GM18498 (cell line): ENCODE results near the gene PRR20D.
"Not testable (repeated sequence)": the region's sequence is repeated elsewhere in the genome, so short reads cannot be mapped to it uniquely, and the experiment has no call there.

Experiments used
- ATAC-seq: cut with Tn5 transposase; IDR thresholded peaks from one replicate; pipeline ENCODE4 v1.9.1; 2021; ENCODE audit warnings: mild to moderate bottlenecking, moderate library complexity; ENCODE audit not compliant: unreplicated experiment

The PRR20D gene

DNA sequence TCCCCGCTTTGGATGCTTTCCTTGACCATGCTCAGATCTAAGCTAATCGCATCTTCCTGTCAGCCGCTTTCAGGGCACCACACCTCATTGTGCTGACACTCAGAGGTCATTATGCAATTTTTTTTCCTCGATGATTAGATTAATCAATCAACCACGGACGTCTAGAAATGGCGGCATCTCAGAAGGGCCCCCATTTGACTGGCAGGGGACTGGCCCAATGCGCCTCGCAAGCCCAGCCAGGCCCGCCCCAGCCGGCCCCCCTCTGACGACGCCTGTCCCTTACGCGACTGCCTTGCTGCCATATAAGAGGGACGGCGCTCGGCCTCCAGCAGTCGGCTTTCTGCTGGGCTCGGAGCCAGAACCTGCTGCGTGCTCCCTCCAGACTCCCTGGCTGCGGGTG is at the start of gene PRR20D:
TSS of gene PRR20D (plus strand) at position 301 of the 400 bp plus-strand sequence. CDS start 387 bp downstream, outside the sequence.
- ATAC-seq: not testable (repeated sequence)

DNA sequence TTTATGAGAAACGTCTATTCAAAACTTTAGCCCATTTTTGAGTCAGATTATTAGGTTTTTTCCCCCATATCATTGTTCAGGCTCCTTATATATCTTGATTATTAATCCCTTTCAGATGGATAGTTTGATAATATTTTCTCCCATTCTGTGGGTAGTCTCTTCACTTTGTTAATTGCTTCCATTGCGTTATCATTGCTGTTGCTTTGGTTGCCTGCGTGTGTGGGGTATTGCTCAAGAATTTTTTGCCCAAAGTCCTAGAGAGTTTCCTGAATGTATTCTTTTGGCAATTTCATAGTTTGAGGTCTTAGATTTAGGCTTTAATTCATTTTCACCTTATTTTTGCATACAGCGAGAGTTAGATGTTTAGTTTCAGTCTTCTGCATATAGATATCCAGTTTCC is 45.5 kb upstream of the PRR20D start:
- no peak for ATAC-seq

DNA sequence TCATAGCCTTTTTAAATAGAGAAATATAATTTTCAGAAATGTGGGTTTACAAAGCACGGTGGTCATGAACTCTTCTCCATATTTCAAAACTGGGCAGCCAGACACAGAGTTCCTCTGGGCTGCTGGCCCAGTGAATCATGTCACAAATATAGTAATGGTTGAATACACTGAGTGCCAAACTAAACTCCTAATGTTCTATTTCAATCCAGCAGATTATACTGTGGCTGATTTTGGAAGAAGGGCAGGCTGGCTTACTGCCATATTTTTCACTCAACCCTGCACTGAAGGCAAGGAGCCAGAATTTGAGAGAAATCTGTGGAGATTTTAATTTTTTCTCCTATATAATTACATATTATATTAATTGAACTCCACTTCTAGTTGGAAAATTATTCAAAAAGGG is 36.8 kb upstream of the PRR20D start:
- no peak for ATAC-seq

DNA sequence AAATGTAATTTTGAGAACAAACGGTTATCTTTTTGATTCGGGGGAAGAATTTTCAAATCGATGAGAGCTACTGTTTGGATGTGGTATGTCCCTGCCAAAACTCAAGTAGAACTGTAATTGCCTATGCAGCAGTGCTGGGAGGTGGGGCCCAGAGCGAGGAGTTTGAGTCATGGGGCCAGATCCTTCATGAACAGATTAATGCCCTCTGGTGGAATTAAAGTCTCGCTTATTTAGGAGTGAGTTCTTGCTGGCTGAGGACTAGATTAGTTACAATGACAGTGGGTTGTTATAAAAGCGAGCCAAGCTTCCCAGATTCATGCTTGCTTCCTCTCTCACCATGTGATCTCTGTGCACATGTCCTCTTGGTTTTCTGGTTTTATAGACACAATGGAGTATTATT is 31.5 kb upstream of the PRR20D start:
- ATAC-seq: no peak

DNA sequence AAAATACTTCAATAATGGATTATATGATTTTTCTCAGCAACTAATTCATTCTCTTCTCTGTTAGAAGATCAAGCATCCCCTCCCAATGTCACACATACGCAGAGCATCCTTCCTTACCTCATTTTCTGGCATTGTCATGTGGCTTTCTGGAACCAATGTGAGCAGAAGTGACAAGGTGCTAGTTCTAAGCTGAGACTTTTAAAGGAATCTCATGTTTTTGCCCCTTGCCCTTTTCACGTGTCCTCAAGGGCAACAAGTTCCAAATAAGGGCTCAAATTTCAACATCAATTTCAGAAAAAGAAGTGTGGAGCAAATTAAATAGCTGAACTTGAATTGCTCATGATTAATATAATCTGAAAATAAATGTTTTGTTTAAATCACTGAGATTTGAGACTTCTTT is 24.3 kb upstream of the PRR20D start:
- ATAC-seq: no peak

DNA sequence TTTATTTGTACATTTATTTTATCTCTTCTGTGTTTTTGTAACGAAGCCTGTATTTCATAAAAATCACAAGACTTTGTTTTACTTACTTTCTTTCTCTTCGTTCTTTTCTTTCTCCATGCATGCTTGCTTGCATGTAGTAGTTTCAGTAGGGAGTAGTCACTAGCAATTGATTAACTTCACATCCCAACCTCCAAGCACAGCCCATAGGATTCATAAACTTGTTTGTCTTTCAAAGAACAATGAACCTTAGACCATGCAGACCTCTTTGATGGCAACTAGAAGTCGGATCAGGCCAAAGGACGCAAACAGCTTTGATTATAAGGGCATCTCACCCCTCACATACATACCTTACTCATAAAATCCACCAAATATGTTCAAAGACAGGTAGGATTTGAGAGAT is 22.8 kb upstream of the PRR20D start:
- ATAC-seq: no peak

DNA sequence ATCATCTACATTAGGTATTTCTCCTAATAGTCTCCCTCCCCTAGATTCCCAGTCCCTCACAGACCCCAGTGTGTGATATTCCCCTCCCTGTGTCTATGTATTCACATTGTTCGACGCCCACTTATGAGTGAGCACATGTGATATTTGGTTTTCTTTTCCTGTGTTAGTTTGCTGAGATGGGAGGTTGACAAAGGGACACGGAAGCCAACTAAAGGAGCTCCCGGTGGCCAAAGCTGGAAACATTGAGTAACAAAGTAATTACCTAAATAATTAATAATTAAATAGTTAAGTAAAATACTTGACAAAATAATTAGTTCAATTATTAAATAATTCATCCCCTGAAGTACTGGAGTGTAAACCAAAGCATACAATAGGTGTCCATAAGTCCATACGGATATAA is 21.4 kb upstream of the PRR20D start:
- no peak for ATAC-seq

DNA sequence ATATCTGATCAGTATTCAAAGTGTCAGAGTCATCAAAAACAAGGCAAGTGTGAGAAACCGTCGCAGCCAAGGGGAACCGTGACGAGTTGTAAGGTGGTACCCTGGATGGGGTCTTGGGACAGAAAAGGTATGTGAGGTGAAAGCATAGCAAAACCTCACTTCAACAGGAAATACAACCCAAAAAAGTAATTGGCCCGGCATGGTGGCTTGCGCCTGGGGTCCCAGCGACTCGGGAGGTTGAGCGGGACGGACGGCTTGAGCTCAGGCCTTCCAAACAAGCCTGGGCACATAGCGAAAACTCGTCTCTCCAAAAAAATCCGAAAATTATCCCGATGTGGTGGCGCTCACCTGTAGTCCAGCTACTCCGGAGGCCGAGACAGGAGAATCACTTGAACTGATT is 20.7 kb upstream of the PRR20D start:
- not testable (repeated sequence) for ATAC-seq

DNA sequence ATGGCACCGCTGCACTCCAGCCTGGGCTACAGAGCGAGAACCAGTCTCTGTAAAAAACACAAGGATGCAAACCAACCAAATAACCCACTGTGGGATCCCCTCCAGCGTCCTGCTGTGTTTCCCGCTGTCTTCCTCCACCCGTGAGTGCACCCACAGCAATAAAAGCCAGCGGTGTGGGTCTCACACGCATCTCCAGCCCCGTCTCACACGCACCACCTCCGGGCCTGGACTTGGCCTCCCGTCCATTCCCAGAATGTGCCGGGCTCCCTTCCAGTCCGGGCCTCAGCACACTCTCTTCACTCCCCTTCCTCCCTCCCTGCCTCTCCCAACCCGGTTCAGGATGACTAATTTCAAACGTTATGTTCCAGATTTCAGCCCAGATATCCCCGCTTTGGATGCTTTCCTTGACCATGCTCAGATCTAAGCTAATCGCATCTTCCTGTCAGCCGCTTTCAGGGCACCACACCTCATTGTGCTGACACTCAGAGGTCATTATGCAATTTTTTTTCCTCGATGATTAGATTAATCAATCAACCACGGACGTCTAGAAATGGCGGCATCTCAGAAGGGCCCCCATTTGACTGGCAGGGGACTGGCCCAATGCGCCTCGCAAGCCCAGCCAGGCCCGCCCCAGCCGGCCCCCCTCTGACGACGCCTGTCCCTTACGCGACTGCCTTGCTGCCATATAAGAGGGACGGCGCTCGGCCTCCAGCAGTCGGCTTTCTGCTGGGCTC is 20.0 kb upstream of the PRR20D start, which contains the start of gene PRR20A:
TSS of gene PRR20A (plus strand) at position 684 of the 734 bp plus-strand sequence. CDS start 387 bp downstream, outside the sequence.
- ATAC-seq: not testable (repeated sequence)

DNA sequence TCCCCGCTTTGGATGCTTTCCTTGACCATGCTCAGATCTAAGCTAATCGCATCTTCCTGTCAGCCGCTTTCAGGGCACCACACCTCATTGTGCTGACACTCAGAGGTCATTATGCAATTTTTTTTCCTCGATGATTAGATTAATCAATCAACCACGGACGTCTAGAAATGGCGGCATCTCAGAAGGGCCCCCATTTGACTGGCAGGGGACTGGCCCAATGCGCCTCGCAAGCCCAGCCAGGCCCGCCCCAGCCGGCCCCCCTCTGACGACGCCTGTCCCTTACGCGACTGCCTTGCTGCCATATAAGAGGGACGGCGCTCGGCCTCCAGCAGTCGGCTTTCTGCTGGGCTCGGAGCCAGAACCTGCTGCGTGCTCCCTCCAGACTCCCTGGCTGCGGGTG is 13.2 kb upstream of the PRR20D start, which contains the start of gene PRR20B:
TSS of gene PRR20B (plus strand) at position 301 of the 400 bp plus-strand sequence. CDS start 387 bp downstream, outside the sequence.
- not testable (repeated sequence) for ATAC-seq

DNA sequence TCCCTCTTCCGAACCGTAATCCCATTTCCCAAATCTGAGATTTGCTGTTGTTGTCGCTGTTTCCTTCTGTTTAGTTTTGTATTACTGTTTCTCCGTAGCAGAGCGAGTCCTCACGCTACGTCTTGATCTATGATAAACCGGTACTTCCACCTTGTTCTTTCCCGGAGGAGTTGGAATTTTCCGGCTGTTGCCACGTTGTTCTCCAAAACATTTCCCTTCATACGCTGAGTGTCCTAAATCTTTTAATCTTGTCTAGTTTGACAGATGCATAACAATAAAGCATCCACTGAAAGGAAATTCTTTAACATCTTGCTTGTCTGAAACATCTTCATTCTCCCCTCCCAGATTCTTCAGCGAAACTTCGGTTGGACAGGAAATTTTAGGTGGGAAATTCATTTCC is 12.3 kb upstream of the PRR20D start:
- not testable (repeated sequence) for ATAC-seq

DNA sequence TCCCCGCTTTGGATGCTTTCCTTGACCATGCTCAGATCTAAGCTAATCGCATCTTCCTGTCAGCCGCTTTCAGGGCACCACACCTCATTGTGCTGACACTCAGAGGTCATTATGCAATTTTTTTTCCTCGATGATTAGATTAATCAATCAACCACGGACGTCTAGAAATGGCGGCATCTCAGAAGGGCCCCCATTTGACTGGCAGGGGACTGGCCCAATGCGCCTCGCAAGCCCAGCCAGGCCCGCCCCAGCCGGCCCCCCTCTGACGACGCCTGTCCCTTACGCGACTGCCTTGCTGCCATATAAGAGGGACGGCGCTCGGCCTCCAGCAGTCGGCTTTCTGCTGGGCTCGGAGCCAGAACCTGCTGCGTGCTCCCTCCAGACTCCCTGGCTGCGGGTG is 6.7 kb upstream of the PRR20D start, which contains the start of gene PRR20C:
TSS of gene PRR20C (plus strand) at position 301 of the 400 bp plus-strand sequence. CDS start 387 bp downstream, outside the sequence.
- not testable (repeated sequence) for ATAC-seq

DNA sequence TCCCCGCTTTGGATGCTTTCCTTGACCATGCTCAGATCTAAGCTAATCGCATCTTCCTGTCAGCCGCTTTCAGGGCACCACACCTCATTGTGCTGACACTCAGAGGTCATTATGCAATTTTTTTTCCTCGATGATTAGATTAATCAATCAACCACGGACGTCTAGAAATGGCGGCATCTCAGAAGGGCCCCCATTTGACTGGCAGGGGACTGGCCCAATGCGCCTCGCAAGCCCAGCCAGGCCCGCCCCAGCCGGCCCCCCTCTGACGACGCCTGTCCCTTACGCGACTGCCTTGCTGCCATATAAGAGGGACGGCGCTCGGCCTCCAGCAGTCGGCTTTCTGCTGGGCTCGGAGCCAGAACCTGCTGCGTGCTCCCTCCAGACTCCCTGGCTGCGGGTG is 6.5 kb downstream of the PRR20D start, which contains the start of gene PRR20E:
TSS of gene PRR20E (plus strand) at position 301 of the 400 bp plus-strand sequence. CDS start 387 bp downstream, outside the sequence.
- ATAC-seq: not testable (repeated sequence)

DNA sequence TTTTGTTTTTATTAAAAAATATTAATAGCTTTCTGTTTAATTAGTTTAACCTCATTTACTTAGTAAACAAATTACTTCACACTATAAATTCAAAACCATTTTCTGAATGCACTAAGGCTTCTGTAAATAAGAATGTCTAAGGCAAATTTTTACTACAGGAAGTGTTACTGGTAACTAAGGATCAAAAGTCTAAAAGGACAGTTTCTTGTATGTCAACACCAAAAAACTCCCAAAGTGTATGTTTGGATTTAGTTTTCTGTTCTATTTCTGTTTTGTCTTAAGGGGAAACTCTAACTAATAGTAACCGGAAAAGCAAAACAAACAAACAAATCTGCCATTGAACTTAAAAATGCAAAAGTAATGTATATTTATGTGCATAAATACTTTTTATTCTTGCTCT is 31.2 kb downstream of the PRR20D start:
- ATAC-seq: no peak

DNA sequence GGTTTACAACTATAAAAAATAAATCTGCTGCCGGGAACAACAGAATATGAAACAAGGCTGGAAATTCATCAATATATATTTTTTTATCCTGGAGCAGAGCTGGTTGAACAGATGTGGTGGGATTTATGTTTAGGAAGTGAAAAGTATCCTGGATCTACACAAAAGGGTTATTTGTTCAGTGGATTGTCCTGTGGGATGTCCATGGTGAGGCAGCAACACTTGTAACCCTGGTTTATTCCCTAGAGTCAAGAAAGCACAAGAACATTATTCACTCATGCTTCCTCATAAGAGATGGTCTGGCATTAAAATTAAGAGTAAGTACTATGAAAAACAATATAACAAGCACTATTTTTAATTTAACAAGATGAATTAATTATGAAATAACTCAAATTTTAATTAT is 52.6 kb downstream of the PRR20D start:
- ATAC-seq: no peak
